H1 (cell line): ENCODE data around the gene GDPGP1. TPM values are rescaled to one million over a fixed set of nuclear protein-coding genes. Genes with fewer than 3 reads are reported as not detected.

Experiments
- CTCF ChIA-PET: fragments of 300-600 bp; sonication (Branson Sonifier 250); formaldehyde crosslinking; loops from one replicate; lab custom pipeline; 2021; ENCODE audit not compliant: partially characterized antibody; lab: Charles Lee
- POLR2A ChIA-PET: fragments of 300-600 bp; sonication (Branson Sonifier 250); formaldehyde crosslinking; loops from one replicate; lab custom pipeline; 2021; ENCODE audit warnings: inconsistent platforms; ENCODE audit not compliant: partially characterized antibody; lab: Charles Lee
- DNase-seq, 2 experiments: peaks; one replicate each; pipeline versions ENCODE4 v3.0.0 to v3.0.0-alpha.2; 2010 to 2022; ENCODE audit warnings: low spot score in 2 of 2, low read depth in 1 of 2, mixed read lengths in 1 of 2
- FAIRE-seq: peaks from 2 replicates; lab custom pipeline; 2011; peaks lifted over from hg19 to GRCh38; lab: Jason Lieb, UNC
- H2AFZ ChIP-seq: 2 replicates; pipeline ENCODE4 v1.8.1; 2012; ENCODE audit warnings: low read length, inconsistent platforms
- H2AK5ac ChIP-seq: 2 replicates; pipeline ENCODE4 v1.6.1; 2013; ENCODE audit warnings: low read depth, low read length
- H2BK120ac ChIP-seq: replicated peaks from 2 replicates; pipeline ENCODE3; 2013; ENCODE audit warnings: low read depth, low read length, inconsistent platforms
- H2BK12ac ChIP-seq: 2 replicates; pipeline ENCODE4 v1.6.1; 2013; ENCODE audit warnings: low read depth, low read length
- H2BK15ac ChIP-seq: 2 replicates; pipeline ENCODE4 v1.6.1; 2013; ENCODE audit warnings: low read length
- H2BK20ac ChIP-seq: 2 replicates; pipeline ENCODE4 v1.6.1; 2013; ENCODE audit warnings: low read length
- H2BK5ac ChIP-seq: 2 replicates; pipeline ENCODE4 v1.6.1; 2013; ENCODE audit warnings: low read depth, low read length
- H3K14ac ChIP-seq: 2 replicates; pipeline ENCODE4 v1.6.1; 2013; ENCODE audit warnings: inconsistent platforms; ENCODE audit not compliant: insufficient read length
- H3K18ac ChIP-seq: 2 replicates; pipeline ENCODE4 v1.6.1; 2013; ENCODE audit warnings: low read length; ENCODE audit errors: extremely low read depth
- H3K23ac ChIP-seq: 2 replicates; pipeline ENCODE4 v1.6.1; 2013; ENCODE audit warnings: inconsistent platforms; ENCODE audit not compliant: insufficient read length
- H3K23me2 ChIP-seq: 2 replicates; pipeline ENCODE4 v1.6.1; 2013; ENCODE audit warnings: low read depth, low read length
- H3K27ac ChIP-seq: 2 replicates; pipeline ENCODE4 v1.6.1; 2011; ENCODE audit warnings: low read depth, low read length, inconsistent platforms
- H3K27me3 ChIP-seq, 4 experiments: replicated peaks in 1 of 4; 1 replicate in 1 of 4; 2 replicates in 3 of 4; pipeline versions ENCODE4 v1.6.1 to v1.8.1; 2011 to 2013; ENCODE audit warnings: low read length in 3 of 4, mild to moderate bottlenecking in 3 of 4, inconsistent platforms in 2 of 4, mixed read lengths in 2 of 4, moderate library complexity in 1 of 4; ENCODE audit not compliant: control insufficient read depth in 3 of 4, insufficient read depth in 3 of 4; ENCODE audit errors: extremely low read depth in 1 of 4
- H3K36me3 ChIP-seq, 4 experiments: 2 replicates each; pipeline versions ENCODE4 v1.6.1 to v1.8.1; 2011 to 2013; ENCODE audit warnings: mild to moderate bottlenecking in 4 of 4, low read length in 3 of 4, moderate library complexity in 2 of 4, control low read depth in 1 of 4, inconsistent platforms in 1 of 4; ENCODE audit not compliant: insufficient read depth in 4 of 4, control insufficient read depth in 2 of 4
- H3K4ac ChIP-seq: replicated peaks from 2 replicates; pipeline ENCODE3; 2013; ENCODE audit warnings: low read length, low read depth, mixed read lengths, inconsistent platforms; ENCODE audit not compliant: insufficient read length
- H3K4me1 ChIP-seq, 4 experiments: replicated peaks in 1 of 4; 1 replicate in 1 of 4; 2 replicates in 3 of 4; pipeline versions ENCODE4 v1.6.1 to v1.8.1; 2011 to 2013; ENCODE audit warnings: low read length in 3 of 4, inconsistent platforms in 2 of 4, mixed read lengths in 1 of 4; ENCODE audit not compliant: insufficient read depth in 4 of 4, control insufficient read depth in 3 of 4
- H3K4me2 ChIP-seq, 2 experiments: 2 replicates each; pipeline versions ENCODE4 v1.6.1 to v1.8.1; 2011 to 2013; ENCODE audit warnings: low read depth in 2 of 2, low read length in 2 of 2, control low read depth in 1 of 2, inconsistent platforms in 1 of 2, mild to moderate bottlenecking in 1 of 2; ENCODE audit not compliant: insufficient read depth in 1 of 2
- H3K4me3 ChIP-seq, 4 experiments: fragments of 200-600, 300-600 bp in 1 of 4; sonication (generic), shearing (Covaris generic), sonication (Bioruptor Twin) in 1 of 4; 2 replicates each; pipeline versions ENCODE4 v1.5.1 to v1.8.1; 2011 to 2016; ENCODE audit warnings: low read length in 4 of 4, low read depth in 3 of 4, control low read depth in 2 of 4, inconsistent platforms in 2 of 4, mild to moderate bottlenecking in 2 of 4, mixed read lengths in 1 of 4, moderate library complexity in 1 of 4; ENCODE audit not compliant: insufficient read depth in 2 of 4; ENCODE audit errors: extremely low read depth in 1 of 4
- H3K56ac ChIP-seq: replicated peaks from 2 replicates; pipeline ENCODE3; 2013; ENCODE audit warnings: low read depth, mild to moderate bottlenecking, mixed read lengths, low read length, inconsistent platforms; ENCODE audit not compliant: insufficient read length
- H3K79me1 ChIP-seq: 2 replicates; pipeline ENCODE4 v1.6.1; 2013; ENCODE audit warnings: low read depth, low read length, control low read depth
- H3K79me2 ChIP-seq, 2 experiments: 2 replicates each; pipeline versions ENCODE4 v1.6.1 to v1.8.1; 2012 to 2013; ENCODE audit warnings: low read length in 2 of 2, mild to moderate bottlenecking in 2 of 2, inconsistent platforms in 1 of 2; ENCODE audit not compliant: insufficient read depth in 2 of 2, control insufficient read depth in 1 of 2
- H3K9ac ChIP-seq, 4 experiments: replicated peaks in 1 of 4; 1 replicate in 1 of 4; 2 replicates in 3 of 4; pipeline versions ENCODE4 v1.6.1 to v1.8.1; 2011 to 2013; ENCODE audit warnings: low read depth in 3 of 4, low read length in 3 of 4, control low read depth in 2 of 4, mild to moderate bottlenecking in 2 of 4, moderate library complexity in 2 of 4, inconsistent platforms in 1 of 4; ENCODE audit errors: extremely low read depth in 1 of 4
- H3K9me3 ChIP-seq, 2 experiments: 2 replicates each; pipeline versions ENCODE4 v1.6.1 to v1.8.1; 2012 to 2013; ENCODE audit warnings: mild to moderate bottlenecking in 2 of 2, moderate library complexity in 2 of 2, control low read depth in 1 of 2, inconsistent platforms in 1 of 2, low read depth in 1 of 2, low read length in 1 of 2, mixed read lengths in 1 of 2; ENCODE audit not compliant: insufficient read depth in 2 of 2
- H4K20me1 ChIP-seq, 2 experiments: replicated peaks in 1 of 2; 2 replicates each; pipeline versions ENCODE3 to v1.8.1; 2011 to 2013; ENCODE audit warnings: inconsistent platforms in 2 of 2, low read length in 2 of 2, mild to moderate bottlenecking in 1 of 2; ENCODE audit not compliant: insufficient read depth in 2 of 2, control insufficient read depth in 1 of 2
- H4K5ac ChIP-seq: 2 replicates; pipeline ENCODE4 v1.6.1; 2013; ENCODE audit warnings: low read length, low read depth, mixed read lengths, inconsistent platforms; ENCODE audit not compliant: insufficient read length
- H4K8ac ChIP-seq: 2 replicates; pipeline ENCODE4 v1.8.0; 2013; ENCODE audit warnings: mild to moderate bottlenecking, moderate library complexity, low read length, inconsistent platforms; ENCODE audit not compliant: insufficient read depth; ENCODE audit errors: extremely low read depth
- H4K91ac ChIP-seq: replicated peaks from 2 replicates; pipeline ENCODE3; 2013; ENCODE audit warnings: low read length, mixed read lengths, inconsistent platforms; ENCODE audit not compliant: insufficient read length
- CTCF ChIP-seq, 3 experiments: IDR thresholded peaks; 1 replicate in 2 of 3; 2 replicates in 1 of 3; pipeline versions ENCODE4 v1.5.1 to v1.6.1; 2011; ENCODE audit warnings: low read length in 3 of 3, mild to moderate bottlenecking in 3 of 3, inconsistent platforms in 2 of 3, low read depth in 1 of 3, moderate library complexity in 1 of 3; ENCODE audit not compliant: insufficient read depth in 1 of 3; ENCODE audit errors: control extremely low read depth in 1 of 3
- FOSL1 ChIP-seq: IDR thresholded peaks from 2 replicates; pipeline ENCODE4 v1.6.1; 2011; ENCODE audit warnings: mild to moderate bottlenecking, low read depth, low read length, moderate library complexity; ENCODE audit not compliant: insufficient read depth
- POLR2AphosphoS5 ChIP-seq: IDR thresholded peaks from 2 replicates; pipeline ENCODE4 v1.6.1; 2011; ENCODE audit warnings: low read depth, low read length
- WGBS, 2 experiments: shearing (Covaris generic) in 1 of 2; methylation state at CpG; one replicate each; pipeline versions ENCODE4 v1.1.6 to v1.1.7; 2013 to 2015; ENCODE audit warnings: low lambda C conversion rate in 2 of 2, mixed read lengths in 2 of 2, inconsistent platforms in 1 of 2, low coverage in 1 of 2, missing lambda C conversion rate in 1 of 2; ENCODE audit not compliant: insufficient replicate concordance in 2 of 2, insufficient coverage in 1 of 2, insufficient read length in 1 of 2; ENCODE audit errors: extremely low coverage in 1 of 2, missing lambda C conversion rate in 1 of 2; 5-methylcytosine and 5-hydroxymethylcytosine counted together
- polyA plus RNA-seq, 7 experiments: library from polyadenylated mRNA; depleted of rRNA in 3 of 7; stranded (reverse) in 5 of 7; unstranded in 2 of 7; fragments of >200 nt in 5 of 7; fragments of 200-250 nt in 2 of 7; gene quantifications; 1 replicate in 5 of 7; 2 replicates in 1 of 7; 4 replicates in 1 of 7; pipeline versions ENCODE4 v1.2.1 to v1.2.3, GENCODE V29; 2011 to 2013; ENCODE audit warnings: missing spikeins in 2 of 7, mixed read lengths in 2 of 7
- total RNA-seq: library from RNA; stranded (reverse); fragmentation: NEBNext Ultra II Directional; extraction: Animal tissue kit (Norgen Biotek cat#: 25700); gene quantifications from 2 replicates; pipeline ENCODE4 v1.2.1, GENCODE V29; 2021

The GDPGP1 gene
- total and polyA plus RNA-seq, 2 of the 8 experiments (the other 6 are each of a cell fraction or from before 2014, with no cell fraction given) = 1.8 to 5.6 TPM

GRCh38 chr15:90271459-90272166, 37.6 kb downstream of the GDPGP1 start:
- H4K20me1 ChIP-seq = peaks cover 2 to 12% of the 10 kb centered on the region in 2 experiments
- H3K4me2 ChIP-seq = no peak overlapping the region
- no peak overlapping the region for H3K4ac ChIP-seq
- H3K9ac ChIP-seq = no peak overlapping the region
- H2BK120ac ChIP-seq = no peak overlapping the region
- CTCF ChIA-PET = interaction anchor here (1.2 to 2.1 kb wide), 8 partner anchors 9 to 128 kb away, joined by 3 to 9 read pairs (median 5); partner anchors contain the start of gene TTLL13
- no peak overlapping the region for H4K8ac ChIP-seq
- no peaks in the 10 kb centered on the region for H3K27me3 ChIP-seq
- no peak for DNase-seq
- H3K27ac ChIP-seq = no peak overlapping the region
- no peaks in the 10 kb centered on the region for H3K9me3 ChIP-seq
- peaks cover 10% of the 10 kb centered on the region for H3K79me1 ChIP-seq
- peaks cover 6 to 46% (median 23%) of the 10 kb centered on the region in 4 experiments for H3K36me3 ChIP-seq
- peaks cover 11 to 59% of the 10 kb centered on the region in 2 experiments for H3K79me2 ChIP-seq
- no peak for TF ChIP-seq CTCF (IDR thresholded peaks at IDR 0.05; ENCODE audit: control extremely low read depth in 1 of 3, insufficient read depth in 1 of 3, low read depth in 1 of 3, low read length in 3 of 3)
- TF ChIP-seq POLR2AphosphoS5 = no peak
- no peak for TF ChIP-seq FOSL1
- no peak overlapping the region for H3K23ac ChIP-seq
- no peak overlapping the region for H2BK12ac ChIP-seq
- 92% methylated on average over 7 of the region's 7 CpGs; no CpG with 5 or more reads in 1 of the 2 experiments for WGBS, 2 experiments
- no peak overlapping the region for H2BK20ac ChIP-seq
- peaks cover 0 to 9% (median 4%) of the 10 kb centered on the region in 4 experiments; a peak in 3 of 7 replicates for H3K4me1 ChIP-seq
- no peak overlapping the region for H4K91ac ChIP-seq
- FAIRE-seq = no peak
- POLR2A ChIA-PET = interaction anchor here (0.6 to 1.5 kb wide), 8 partner anchors 9 to 148 kb away, joined by 3 to 4 read pairs (median 4); partner anchors contain the start of gene TTLL13
- no peak overlapping the region for H2BK15ac ChIP-seq
- H3K23me2 ChIP-seq = no peaks in the 10 kb centered on the region; the same call in 1 of the 2 replicates
- no peak overlapping the region for H2BK5ac ChIP-seq
- no peak overlapping the region for H3K18ac ChIP-seq
- H3K56ac ChIP-seq = no peak overlapping the region
- no peak overlapping the region for H4K5ac ChIP-seq
- no peak overlapping the region for H3K14ac ChIP-seq
- no peak overlapping the region for H3K4me3 ChIP-seq
- H2AFZ ChIP-seq = no peak overlapping the region
- no peak overlapping the region for H2AK5ac ChIP-seq
